Upper lobe of right lung (tissue), 1 donor: ENCODE data around the gene CNIH3. TPM values are rescaled to one million over a fixed set of nuclear protein-coding genes. Genes with fewer than 3 reads are reported as not detected.
A peak's percentile ranks its signal among the peaks of the same experiment; 100 is the strongest.

Experiments
- ATAC-seq: fragments of 200-7000 bp; cut with Tn5 transposase; one replicate; pipeline ENCODE4 v1.9.1; 2020; ENCODE audit warnings: mild to moderate bottlenecking, moderate library complexity
- DNase-seq: peaks from one replicate; pipeline ENCODE4 v3.0.0-alpha.2; 2020
- H3K27ac ChIP-seq: fragments of 200-600 bp; one replicate; pipeline ENCODE4 v1.8.0; 2022
- H3K27me3 ChIP-seq: fragments of 200-600 bp; one replicate; pipeline ENCODE4 v1.8.0; 2022; ENCODE audit warnings: mild to moderate bottlenecking
- H3K36me3 ChIP-seq: fragments of 200-600 bp; one replicate; pipeline ENCODE4 v1.8.0; 2022
- H3K4me1 ChIP-seq: fragments of 200-600 bp; one replicate; pipeline ENCODE4 v1.8.0; 2022
- H3K4me3 ChIP-seq: fragments of 200-600 bp; one replicate; pipeline ENCODE4 v1.8.0; 2022; ENCODE audit warnings: mild to moderate bottlenecking
- H3K9me3 ChIP-seq: fragments of 200-600 bp; one replicate; pipeline ENCODE4 v1.8.0; 2022
- CTCF ChIP-seq: fragments of 200-600 bp; IDR thresholded peaks from one replicate; pipeline ENCODE4 v1.8.0; 2022; ENCODE audit warnings: antibody characterized with exemption
- intact Hi-C: fragments of 100-400 bp; cut with DNase I; formaldehyde crosslinking; loops from one replicate; pipeline ENCODE4 v1.11.0; 2022
- total RNA-seq: library from RNA; stranded (reverse); fragmentation: NEBNext Ultra II Directional; extraction: Animal tissue kit (Norgen Biotek cat#: 25700); gene quantifications from one replicate; pipeline ENCODE4 v1.2.1, GENCODE V29; 2021
- donor health status: DM: no; HTN: yes; CAD: no; lungs with severe emphysema.

The CNIH3 gene
- total RNA-seq, 1 donor from 2014 or later, result 4.8 TPM

DNA sequence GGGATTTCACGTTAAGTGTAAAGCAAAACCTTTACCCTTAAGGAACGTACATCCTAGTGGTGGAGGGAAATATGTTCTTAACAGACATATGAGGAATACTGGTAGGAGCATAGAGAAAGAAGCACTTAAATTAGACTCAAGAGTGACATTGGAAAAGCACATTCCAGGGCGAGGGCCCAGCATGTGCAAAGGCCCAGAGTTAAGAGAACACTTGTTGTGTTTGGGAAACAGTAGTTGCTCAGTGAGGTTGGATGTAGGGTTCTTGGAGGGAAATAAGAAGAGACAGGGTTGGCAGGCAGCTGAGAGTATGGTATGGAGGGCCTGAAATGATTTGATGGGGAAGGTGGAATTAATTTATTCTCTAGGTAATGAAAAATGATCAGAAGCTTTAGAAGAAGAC lies 115.5 kb downstream of the CNIH3 start:
- Histone ChIP-seq H3K27me3 (no peaks in the 10 kb centered on the region), H3K27ac (no peak overlapping the region), H3K4me3 (no peak overlapping the region), H3K4me1 (peaks cover 4% of the 10 kb centered on the region), H3K36me3 (no peaks in the 10 kb centered on the region), H3K9me3 (no peaks in the 10 kb centered on the region)
- ATAC-seq, result no peak
- intact Hi-C loops, result no loop called here
- no peak for DNase-seq
- TF ChIP-seq CTCF, result no peak

GRCh38 chr1:224732377-224733026 lies 116.4 kb downstream of the CNIH3 start:
- no peak overlapping the region for H3K4me3 ChIP-seq
- intact Hi-C loops, result no loop called here
- DNase-seq (no peak), ATAC-seq (no peak)
- H3K27ac ChIP-seq, result no peak overlapping the region
- no peaks in the 10 kb centered on the region for H3K36me3 ChIP-seq
- H3K9me3 ChIP-seq, result no peaks in the 10 kb centered on the region
- H3K27me3 ChIP-seq, result no peaks in the 10 kb centered on the region
- H3K4me1 ChIP-seq, result peaks cover 8% of the 10 kb centered on the region
- TF ChIP-seq CTCF, result no peak

DNA sequence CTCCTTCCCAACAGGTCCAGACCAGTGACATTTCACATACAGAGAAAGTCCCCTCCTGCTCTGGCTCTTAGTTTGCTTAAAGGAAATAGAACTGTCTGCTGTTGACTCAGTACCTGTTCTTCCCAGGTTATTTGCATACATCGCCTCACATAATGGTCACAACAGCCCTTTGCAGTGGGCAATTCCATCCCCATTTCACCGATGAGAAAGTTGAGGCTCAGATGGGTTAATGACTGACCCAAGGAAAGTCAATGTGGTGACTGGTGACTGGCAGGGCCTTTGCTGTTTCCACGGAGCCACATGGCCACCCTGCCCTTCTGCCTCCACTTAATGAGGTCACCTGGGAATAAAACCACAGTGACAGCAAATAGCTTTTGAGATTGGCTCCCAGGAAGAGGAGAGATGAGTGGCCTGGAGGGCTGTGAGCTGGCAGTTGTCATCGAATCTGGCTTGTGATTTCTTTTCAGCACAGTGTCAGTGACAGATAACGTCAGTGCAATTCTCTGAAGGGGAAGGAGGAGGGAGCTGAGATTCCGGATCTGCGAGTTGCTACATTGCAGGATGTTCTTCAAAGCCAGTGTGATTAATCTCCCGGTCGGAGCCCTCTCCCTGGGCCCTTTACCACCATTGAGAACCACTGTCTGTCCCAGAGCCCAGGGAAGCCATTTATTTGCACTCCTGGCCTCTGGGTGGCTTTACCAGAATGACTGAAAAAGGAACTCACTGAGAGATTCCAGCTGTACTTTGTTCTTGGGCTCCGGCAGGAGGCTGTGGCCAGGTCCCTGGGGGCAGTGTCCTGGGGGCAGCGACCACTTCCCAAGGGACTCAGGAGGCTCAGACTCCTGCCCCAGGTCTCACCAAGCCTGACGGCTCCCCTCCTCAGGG lies 117.2 kb downstream of the CNIH3 start:
- DNase-seq (no peak), ATAC-seq (peak; percentile 47)
- no peaks in the 10 kb centered on the region for H3K27me3 ChIP-seq
- no peak overlapping the region for H3K4me3 ChIP-seq
- H3K4me1 ChIP-seq, result peaks cover 9% of the 10 kb centered on the region
- intact Hi-C loops, result no loop called here
- no peaks in the 10 kb centered on the region for H3K36me3 ChIP-seq
- H3K9me3 ChIP-seq, result no peaks in the 10 kb centered on the region
- TF ChIP-seq CTCF, result no peak
- no peak overlapping the region for H3K27ac ChIP-seq

DNA sequence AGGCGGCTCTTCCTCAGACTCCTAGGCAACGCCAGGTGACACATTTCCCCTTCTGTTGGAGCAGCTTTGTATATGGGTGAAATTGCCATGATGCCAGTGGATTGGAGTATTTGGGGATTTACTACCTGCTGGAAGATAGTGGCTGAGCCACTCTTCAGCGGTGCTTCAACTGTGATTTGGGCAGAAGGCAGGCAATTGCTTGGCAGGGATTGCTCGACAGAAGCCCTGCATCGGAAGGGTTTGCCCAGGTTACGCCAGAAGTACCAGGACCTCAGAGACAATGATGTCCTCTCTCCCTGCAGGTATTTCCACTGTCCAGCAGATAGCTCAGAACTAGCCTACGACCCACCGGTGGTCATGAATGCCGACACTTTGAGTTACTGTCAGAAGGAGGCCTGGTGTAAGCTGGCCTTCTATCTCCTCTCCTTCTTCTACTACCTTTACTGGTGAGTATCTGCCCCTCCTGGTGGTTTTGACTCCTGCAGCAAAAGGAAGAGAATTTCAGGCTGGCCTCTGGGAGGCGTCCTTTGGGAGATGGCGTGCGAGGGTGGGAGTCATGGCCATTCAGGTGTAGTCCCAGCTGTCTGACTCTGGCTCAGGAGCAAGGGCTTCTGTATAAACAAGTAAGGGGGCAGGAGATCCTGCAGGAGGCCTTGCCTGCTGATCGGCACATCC lies 118.3 kb downstream of the CNIH3 start:
- TF ChIP-seq CTCF, result no peak
- Histone ChIP-seq H3K4me1 (peaks cover 9% of the 10 kb centered on the region), H3K36me3 (no peaks in the 10 kb centered on the region), H3K4me3 (no peak overlapping the region), H3K27me3 (no peaks in the 10 kb centered on the region), H3K27ac (no peak overlapping the region), H3K9me3 (no peaks in the 10 kb centered on the region)
- no peak for ATAC-seq
- intact Hi-C loops, result no loop called here
- no peak for DNase-seq

GRCh38 chr1:224735159-224735558 lies 119.0 kb downstream of the CNIH3 start:
- H3K4me3 ChIP-seq, result no peak overlapping the region
- ATAC-seq (no peak), DNase-seq (no peak)
- no peak for TF ChIP-seq CTCF
- intact Hi-C loops, result no loop called here
- H3K27ac ChIP-seq, result no peak overlapping the region
- no peaks in the 10 kb centered on the region for H3K9me3 ChIP-seq
- H3K27me3 ChIP-seq, result no peaks in the 10 kb centered on the region
- H3K4me1 ChIP-seq, result peaks cover 9% of the 10 kb centered on the region
- no peaks in the 10 kb centered on the region for H3K36me3 ChIP-seq
